GM21723 (cell line): ENCODE data around the gene PDCD1LG2.
"Not testable (repeated sequence)": the region's sequence is repeated elsewhere in the genome, so short reads cannot be mapped to it uniquely, and the experiment has no call there.

Source experiments
- ATAC-seq: cut with Tn5 transposase; IDR thresholded peaks from one replicate; pipeline ENCODE4 v1.9.1; 2021; ENCODE audit warnings: mild to moderate bottlenecking, moderate library complexity; ENCODE audit not compliant: unreplicated experiment

Gene PDCD1LG2

GRCh38 chr9:5563417-5563815 lies 53.1 kb downstream of the PDCD1LG2 start:
- no peak for ATAC-seq

- ATAC-seq: no peak
Measured at GRCh38 chr9:5563886-5564285, 53.6 kb downstream of the PDCD1LG2 start.

- ATAC-seq: peak; percentile 71
Measured at GRCh38 chr9:5566054-5566618, 55.8 kb downstream of the PDCD1LG2 start.

DNA sequence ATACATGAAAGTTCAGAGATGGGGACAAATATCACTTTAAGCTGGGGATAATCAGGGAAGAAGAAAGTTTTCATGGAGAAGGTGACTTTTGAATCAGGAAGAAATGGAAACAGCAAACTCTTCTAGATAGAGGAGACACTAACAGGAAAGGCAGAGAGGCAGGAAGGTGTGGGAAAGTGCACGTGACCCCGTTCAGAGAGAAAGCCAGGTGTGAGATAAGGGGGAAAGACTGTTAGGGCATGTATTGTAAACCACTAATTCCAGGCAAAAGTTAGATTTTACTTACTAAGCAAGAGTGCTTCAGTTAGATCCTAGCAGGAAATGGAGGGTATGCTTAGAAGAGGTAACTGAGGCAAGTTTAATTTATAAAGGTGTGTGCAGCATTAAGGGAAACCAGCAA lies 58.5 kb downstream of the PDCD1LG2 start:
- ATAC-seq: no peak

DNA sequence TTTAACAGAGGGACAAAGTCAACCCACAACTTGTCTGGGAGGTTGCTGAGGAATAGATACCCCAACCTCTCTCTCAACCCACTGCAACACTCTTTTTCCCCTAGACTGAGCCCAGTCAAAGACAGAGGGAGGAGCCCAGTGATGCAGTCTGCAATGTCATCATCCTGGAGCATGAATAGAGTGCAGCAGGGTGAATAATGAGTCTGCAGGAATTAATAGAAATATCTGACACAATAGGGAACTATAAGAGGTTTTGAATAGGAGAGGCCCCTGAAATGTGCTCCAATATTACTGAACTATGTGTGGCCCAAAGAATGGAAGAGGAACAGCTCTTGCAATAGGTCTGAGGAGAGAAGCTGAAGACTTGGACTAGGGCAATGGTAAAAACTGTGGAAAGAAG lies 59.1 kb downstream of the PDCD1LG2 start:
- ATAC-seq: no peak

DNA sequence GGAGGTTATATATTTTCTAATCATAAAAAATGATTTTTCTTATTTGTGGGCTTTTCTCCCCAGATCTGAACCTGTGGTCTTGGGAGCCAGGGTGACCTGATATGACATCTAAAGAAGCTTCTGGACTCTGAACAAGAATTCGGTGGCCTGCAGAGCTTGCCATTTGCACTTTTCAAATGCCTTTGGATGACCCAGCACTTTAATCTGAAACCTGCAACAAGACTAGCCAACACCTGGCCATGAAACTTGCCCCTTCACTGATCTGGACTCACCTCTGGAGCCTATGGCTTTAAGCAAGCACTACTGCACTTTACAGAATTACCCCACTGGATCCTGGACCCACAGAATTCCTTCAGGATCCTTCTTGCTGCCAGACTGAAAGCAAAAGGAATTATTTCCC lies 59.6 kb downstream of the PDCD1LG2 start:
- no peak for ATAC-seq

DNA sequence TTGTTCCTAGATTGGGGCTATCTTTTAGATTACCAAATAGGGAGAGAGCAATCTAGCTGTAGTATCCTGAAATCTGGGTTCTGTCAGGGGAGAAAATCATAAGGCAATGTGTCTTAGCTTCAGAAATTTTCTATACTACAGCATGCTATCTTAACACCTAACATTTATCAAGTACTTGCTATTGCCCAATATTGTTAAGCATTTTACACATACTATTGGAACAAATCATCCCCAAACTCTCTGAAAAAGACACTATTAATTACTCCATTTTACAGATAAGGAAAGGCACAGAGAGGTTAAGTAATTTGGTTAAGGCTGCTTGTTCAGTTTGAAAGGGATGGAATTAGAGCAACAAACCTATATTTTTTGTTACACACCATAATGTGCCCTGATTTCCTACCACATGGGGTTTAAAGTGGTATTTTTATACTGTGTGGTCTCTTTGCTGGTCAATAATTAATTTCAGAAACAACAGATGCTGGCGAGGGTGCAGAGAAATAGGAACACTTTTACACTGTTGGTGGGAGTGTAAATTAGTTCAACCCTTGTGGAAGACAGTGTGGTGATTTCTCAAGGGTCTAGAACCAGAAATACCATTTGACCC lies 61.4 kb downstream of the PDCD1LG2 start:
- no peak for ATAC-seq

- ATAC-seq: no peak
Measured at GRCh38 chr9:5574097-5574496, 63.8 kb downstream of the PDCD1LG2 start.

DNA sequence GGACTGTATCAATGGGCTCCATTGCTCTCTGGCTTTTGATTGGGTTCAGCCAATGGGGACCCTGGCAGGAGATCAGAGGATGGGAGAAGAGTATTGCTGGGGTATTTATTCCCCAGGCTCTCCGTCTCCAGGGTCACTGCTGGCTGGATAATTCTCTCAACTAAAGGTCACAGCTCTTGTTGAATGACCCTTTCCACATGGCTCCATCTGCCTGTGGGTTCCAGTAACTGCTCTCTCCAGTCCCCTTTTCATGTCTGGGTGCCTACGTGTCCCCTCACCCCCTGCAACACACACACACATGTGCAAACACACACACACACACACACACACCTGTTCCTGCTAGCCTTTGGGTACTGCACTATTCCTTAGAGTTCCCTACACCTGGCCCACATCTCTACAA lies 64.7 kb downstream of the PDCD1LG2 start:
- no peak for ATAC-seq

DNA sequence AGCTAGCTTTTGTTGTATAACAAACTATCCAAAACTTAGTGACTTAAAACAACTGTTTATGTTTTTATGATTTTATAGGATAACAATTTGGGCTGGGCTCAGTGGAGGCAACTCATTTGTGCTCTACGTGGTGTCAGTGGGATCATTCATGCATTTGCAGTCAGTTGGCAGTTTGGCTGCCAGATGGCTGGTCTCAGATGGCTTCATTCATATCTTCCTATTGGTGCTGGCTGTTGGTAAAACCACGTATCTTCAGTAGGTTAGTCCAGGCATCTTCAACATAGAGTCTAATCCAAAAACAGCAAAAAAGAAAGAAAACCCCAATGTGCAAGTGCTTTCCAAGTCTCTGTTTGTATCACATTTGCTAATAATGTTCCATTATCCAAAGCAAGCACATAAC lies 66.9 kb downstream of the PDCD1LG2 start:
- ATAC-seq: no peak

- ATAC-seq: no peak
Measured at GRCh38 chr9:5578018-5578697, 67.8 kb downstream of the PDCD1LG2 start.

DNA sequence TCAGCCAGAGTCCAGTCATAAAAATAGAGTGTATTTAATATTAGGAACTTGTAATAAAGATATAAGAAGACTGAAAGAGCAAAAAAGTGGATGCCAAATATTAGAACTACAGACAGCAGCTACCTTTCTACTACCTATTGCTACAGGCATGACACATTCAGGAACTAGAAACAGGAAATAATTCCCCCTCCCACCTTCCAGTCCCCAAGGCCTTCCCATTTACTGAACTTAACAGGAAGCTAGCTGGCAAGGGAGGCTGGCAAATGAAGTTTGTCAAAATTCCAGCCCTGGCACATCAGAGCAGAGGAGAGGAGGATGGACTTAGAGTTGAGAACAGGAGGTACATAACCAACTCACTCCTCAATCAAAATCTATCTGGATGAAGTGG lies 68.4 kb downstream of the PDCD1LG2 start:
- no peak for ATAC-seq

DNA sequence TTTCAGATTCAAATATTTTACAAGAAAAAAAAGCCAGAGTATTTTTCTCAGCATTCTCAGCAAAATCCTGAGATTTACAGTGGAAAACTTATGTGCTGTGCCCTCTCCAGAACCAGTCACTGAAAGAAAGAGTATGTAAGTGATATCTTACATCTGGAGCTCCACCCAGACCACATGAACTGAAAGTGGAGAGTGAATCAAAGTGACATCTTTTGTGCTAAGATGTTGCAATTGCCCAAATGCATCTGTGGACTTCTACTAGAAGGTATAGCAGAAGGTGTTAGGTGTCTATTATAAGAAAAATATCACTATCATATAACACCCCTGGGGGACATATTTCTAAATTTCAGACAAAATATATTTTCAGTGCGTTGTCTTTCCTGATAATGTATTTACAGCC lies 69.5 kb downstream of the PDCD1LG2 start:
- no peak for ATAC-seq

DNA sequence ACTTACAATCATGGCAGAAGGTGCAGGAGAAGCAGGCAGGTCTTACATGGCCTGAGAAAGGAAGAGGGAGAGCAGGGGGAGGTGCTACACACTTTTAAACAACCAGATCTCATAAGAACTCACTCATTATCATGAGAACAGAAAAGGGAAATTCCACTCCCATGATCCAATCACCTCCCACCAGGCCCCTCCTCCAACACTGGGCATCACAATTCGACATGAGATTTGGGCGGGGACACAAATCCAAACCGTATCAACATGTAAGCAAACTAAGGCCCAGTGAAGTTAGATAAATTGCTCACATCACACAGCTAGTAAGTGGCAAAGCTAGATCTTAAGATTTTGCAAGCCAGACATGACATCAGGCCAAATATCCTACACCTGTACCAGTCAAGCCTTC lies 70.3 kb downstream of the PDCD1LG2 start:
- no peak for ATAC-seq

GRCh38 chr9:5581706-5582105 lies 71.4 kb downstream of the PDCD1LG2 start:
- not testable (repeated sequence) for ATAC-seq

DNA sequence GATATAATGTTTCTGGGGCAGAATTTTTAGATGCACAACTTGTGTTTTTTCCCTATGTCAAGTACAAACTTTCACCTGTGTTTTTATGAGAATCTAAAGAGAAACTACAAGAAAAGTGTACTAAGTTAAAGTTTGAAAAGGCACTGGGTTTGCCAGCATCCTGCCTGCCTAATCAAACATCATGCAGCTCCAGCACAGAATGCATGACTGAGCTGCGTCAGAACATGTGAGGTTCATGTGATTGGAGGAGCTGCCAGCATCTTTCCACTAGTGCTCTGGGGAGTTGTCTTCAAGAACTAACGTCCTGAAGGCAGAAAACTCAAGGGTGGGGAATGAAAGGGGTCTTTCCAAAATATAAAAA lies 72.5 kb downstream of the PDCD1LG2 start:
- ATAC-seq: peak; percentile 60

GRCh38 chr9:5586391-5586802 lies 76.1 kb downstream of the PDCD1LG2 start:
- ATAC-seq: peak; percentile 33

DNA sequence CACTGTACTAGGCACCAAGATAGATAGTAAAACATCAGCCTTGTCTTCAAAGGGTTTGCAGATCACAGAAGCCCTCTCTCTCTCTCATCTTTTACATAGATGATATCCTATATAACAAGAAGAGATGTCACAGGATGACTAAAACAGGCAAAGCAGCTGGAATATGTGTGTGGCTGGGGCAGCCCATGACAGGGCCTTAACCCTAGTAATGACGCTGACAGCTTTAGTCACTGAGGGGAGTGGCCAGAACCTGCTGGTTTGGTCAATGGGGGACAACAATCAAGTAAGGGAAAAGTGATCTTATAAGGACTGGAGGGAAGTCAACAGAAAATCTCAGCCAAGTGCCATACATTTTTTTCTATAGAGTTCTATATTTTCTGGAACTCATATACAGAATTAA lies 76.7 kb downstream of the PDCD1LG2 start:
- no peak for ATAC-seq

DNA sequence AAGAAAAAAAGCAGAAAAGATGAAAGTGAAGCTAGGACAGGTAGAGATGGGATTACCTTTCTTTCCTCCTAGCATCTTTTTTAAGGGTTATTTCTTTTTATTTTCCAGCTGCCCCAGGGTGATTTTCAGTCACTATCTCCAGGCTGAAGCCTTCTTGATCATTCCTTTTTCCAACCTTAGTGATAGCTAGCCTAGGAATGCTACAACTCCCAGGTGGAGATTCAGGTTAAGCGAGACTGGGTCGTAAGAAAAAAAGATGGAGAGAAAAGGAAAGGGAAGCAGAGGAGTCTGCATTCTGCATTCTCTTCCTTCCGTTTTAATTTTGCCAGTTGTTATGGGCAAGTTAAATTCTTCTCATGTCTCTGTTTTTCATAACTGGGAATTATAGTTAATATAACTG lies 81.9 kb downstream of the PDCD1LG2 start:
- no peak for ATAC-seq

GRCh38 chr9:5592904-5593303 lies 82.6 kb downstream of the PDCD1LG2 start:
- no peak for ATAC-seq

- peak; percentile 73 for ATAC-seq
Measured at GRCh38 chr9:5593904-5594303, 83.6 kb downstream of the PDCD1LG2 start.

- no peak for ATAC-seq
Measured at GRCh38 chr9:5596173-5596572, 85.8 kb downstream of the PDCD1LG2 start.
